Esophagus muscularis mucosa (tissue), 3 donors: ENCODE measurements around the gene CISD2.
"Not testable (repeated sequence)": the region's sequence is repeated elsewhere in the genome, so short reads cannot be mapped to it uniquely, and the experiment has no call there.

Experiments used
- POLR2A ChIP-seq: fragments of 450-650 bp; IDR thresholded peaks from one replicate; pipeline ENCODE4 v1.6.1; 2017; ENCODE audit warnings: antibody characterized with exemption, moderate library complexity, mild to moderate bottlenecking, low read depth
- POLR2AphosphoS5 ChIP-seq, 2 donors: sonication (generic); formaldehyde crosslinking; IDR thresholded peaks; one replicate each; pipeline ENCODE4 v1.6.1; 2017; ENCODE audit warnings: antibody characterized with exemption in 2 of 2
- TF ChIP-seq, protein P1 (sequence below), 3 experiments: fragments of 200-600 bp in 2 of 3; fragments of 450-650 bp in 1 of 3; sonication (generic) in 2 of 3; IDR thresholded peaks; one replicate each; pipeline ENCODE4 v1.5.1; 2017 to 2019; ENCODE audit warnings: antibody characterized with exemption in 3 of 3, mild to moderate bottlenecking in 2 of 3, moderate library complexity in 1 of 3

DNA sequence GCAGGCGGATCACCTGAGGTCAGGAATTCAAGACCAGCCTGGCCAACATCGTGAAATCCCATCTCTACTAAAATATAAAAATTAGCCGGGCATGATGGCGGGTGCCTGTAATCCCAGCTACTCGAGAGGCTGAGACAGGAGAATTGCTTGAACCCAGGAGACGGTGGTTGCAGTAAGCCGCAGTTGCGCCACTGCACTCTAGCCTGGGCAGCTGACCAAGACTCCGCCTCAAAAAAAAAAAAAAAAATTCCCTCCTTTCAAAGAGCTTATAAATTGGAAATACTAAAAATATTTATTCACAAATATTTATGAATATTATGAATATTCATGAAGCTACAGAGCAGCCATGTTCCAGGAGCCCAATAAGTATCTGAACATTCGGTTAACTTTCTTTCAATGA, 49.7 kb upstream of the CISD2 start:
- TF ChIP-seq, protein P1, sequence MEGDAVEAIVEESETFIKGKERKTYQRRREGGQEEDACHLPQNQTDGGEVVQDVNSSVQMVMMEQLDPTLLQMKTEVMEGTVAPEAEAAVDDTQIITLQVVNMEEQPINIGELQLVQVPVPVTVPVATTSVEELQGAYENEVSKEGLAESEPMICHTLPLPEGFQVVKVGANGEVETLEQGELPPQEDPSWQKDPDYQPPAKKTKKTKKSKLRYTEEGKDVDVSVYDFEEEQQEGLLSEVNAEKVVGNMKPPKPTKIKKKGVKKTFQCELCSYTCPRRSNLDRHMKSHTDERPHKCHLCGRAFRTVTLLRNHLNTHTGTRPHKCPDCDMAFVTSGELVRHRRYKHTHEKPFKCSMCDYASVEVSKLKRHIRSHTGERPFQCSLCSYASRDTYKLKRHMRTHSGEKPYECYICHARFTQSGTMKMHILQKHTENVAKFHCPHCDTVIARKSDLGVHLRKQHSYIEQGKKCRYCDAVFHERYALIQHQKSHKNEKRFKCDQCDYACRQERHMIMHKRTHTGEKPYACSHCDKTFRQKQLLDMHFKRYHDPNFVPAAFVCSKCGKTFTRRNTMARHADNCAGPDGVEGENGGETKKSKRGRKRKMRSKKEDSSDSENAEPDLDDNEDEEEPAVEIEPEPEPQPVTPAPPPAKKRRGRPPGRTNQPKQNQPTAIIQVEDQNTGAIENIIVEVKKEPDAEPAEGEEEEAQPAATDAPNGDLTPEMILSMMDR (IDR thresholded peaks at IDR 0.05), result not testable (repeated sequence)
- TF ChIP-seq POLR2AphosphoS5 (IDR thresholded peaks at IDR 0.05); POLR2A: not testable (repeated sequence)
